H1 (cell line): ENCODE measurements around the gene ARID5B. TPM values are rescaled to one million over a fixed set of nuclear protein-coding genes. Genes with fewer than 3 reads are reported as not detected.

ENCODE experiments used
- CTCF ChIA-PET: fragments of 300-600 bp; sonication (Branson Sonifier 250); formaldehyde crosslinking; loops from one replicate; lab custom pipeline; 2021; ENCODE audit not compliant: partially characterized antibody; lab: Charles Lee
- POLR2A ChIA-PET: fragments of 300-600 bp; sonication (Branson Sonifier 250); formaldehyde crosslinking; loops from one replicate; lab custom pipeline; 2021; ENCODE audit warnings: inconsistent platforms; ENCODE audit not compliant: partially characterized antibody; lab: Charles Lee
- DNase-seq, 2 experiments: peaks; one replicate each; pipeline versions ENCODE4 v3.0.0 to v3.0.0-alpha.2; 2010 to 2022; ENCODE audit warnings: low spot score in 2 of 2, low read depth in 1 of 2, mixed read lengths in 1 of 2
- FAIRE-seq: peaks from 2 replicates; lab custom pipeline; 2011; peaks lifted over from hg19 to GRCh38; lab: Jason Lieb, UNC
- H2AFZ ChIP-seq: 2 replicates; pipeline ENCODE4 v1.8.1; 2012; ENCODE audit warnings: low read length, inconsistent platforms
- H2AK5ac ChIP-seq: 2 replicates; pipeline ENCODE4 v1.6.1; 2013; ENCODE audit warnings: low read depth, low read length
- H2BK120ac ChIP-seq: replicated peaks from 2 replicates; pipeline ENCODE3; 2013; ENCODE audit warnings: low read depth, low read length, inconsistent platforms
- H2BK12ac ChIP-seq: 2 replicates; pipeline ENCODE4 v1.6.1; 2013; ENCODE audit warnings: low read depth, low read length
- H2BK15ac ChIP-seq: 2 replicates; pipeline ENCODE4 v1.6.1; 2013; ENCODE audit warnings: low read length
- H2BK20ac ChIP-seq: 2 replicates; pipeline ENCODE4 v1.6.1; 2013; ENCODE audit warnings: low read length
- H2BK5ac ChIP-seq: 2 replicates; pipeline ENCODE4 v1.6.1; 2013; ENCODE audit warnings: low read depth, low read length
- H3K14ac ChIP-seq: 2 replicates; pipeline ENCODE4 v1.6.1; 2013; ENCODE audit warnings: inconsistent platforms; ENCODE audit not compliant: insufficient read length
- H3K18ac ChIP-seq: 2 replicates; pipeline ENCODE4 v1.6.1; 2013; ENCODE audit warnings: low read length; ENCODE audit errors: extremely low read depth
- H3K23ac ChIP-seq: 2 replicates; pipeline ENCODE4 v1.6.1; 2013; ENCODE audit warnings: inconsistent platforms; ENCODE audit not compliant: insufficient read length
- H3K23me2 ChIP-seq: 2 replicates; pipeline ENCODE4 v1.6.1; 2013; ENCODE audit warnings: low read depth, low read length
- H3K27ac ChIP-seq: 2 replicates; pipeline ENCODE4 v1.6.1; 2011; ENCODE audit warnings: low read depth, low read length, inconsistent platforms
- H3K27me3 ChIP-seq, 4 experiments: replicated peaks in 1 of 4; 1 replicate in 1 of 4; 2 replicates in 3 of 4; pipeline versions ENCODE4 v1.6.1 to v1.8.1; 2011 to 2013; ENCODE audit warnings: low read length in 3 of 4, mild to moderate bottlenecking in 3 of 4, inconsistent platforms in 2 of 4, mixed read lengths in 2 of 4, moderate library complexity in 1 of 4; ENCODE audit not compliant: control insufficient read depth in 3 of 4, insufficient read depth in 3 of 4; ENCODE audit errors: extremely low read depth in 1 of 4
- H3K36me3 ChIP-seq, 4 experiments: 2 replicates each; pipeline versions ENCODE4 v1.6.1 to v1.8.1; 2011 to 2013; ENCODE audit warnings: mild to moderate bottlenecking in 4 of 4, low read length in 3 of 4, moderate library complexity in 2 of 4, control low read depth in 1 of 4, inconsistent platforms in 1 of 4; ENCODE audit not compliant: insufficient read depth in 4 of 4, control insufficient read depth in 2 of 4
- H3K4ac ChIP-seq: replicated peaks from 2 replicates; pipeline ENCODE3; 2013; ENCODE audit warnings: low read length, low read depth, mixed read lengths, inconsistent platforms; ENCODE audit not compliant: insufficient read length
- H3K4me1 ChIP-seq, 4 experiments: replicated peaks in 1 of 4; 1 replicate in 1 of 4; 2 replicates in 3 of 4; pipeline versions ENCODE4 v1.6.1 to v1.8.1; 2011 to 2013; ENCODE audit warnings: low read length in 3 of 4, inconsistent platforms in 2 of 4, mixed read lengths in 1 of 4; ENCODE audit not compliant: insufficient read depth in 4 of 4, control insufficient read depth in 3 of 4
- H3K4me2 ChIP-seq, 2 experiments: 2 replicates each; pipeline versions ENCODE4 v1.6.1 to v1.8.1; 2011 to 2013; ENCODE audit warnings: low read depth in 2 of 2, low read length in 2 of 2, control low read depth in 1 of 2, inconsistent platforms in 1 of 2, mild to moderate bottlenecking in 1 of 2; ENCODE audit not compliant: insufficient read depth in 1 of 2
- H3K4me3 ChIP-seq, 4 experiments: fragments of 200-600, 300-600 bp in 1 of 4; sonication (generic), shearing (Covaris generic), sonication (Bioruptor Twin) in 1 of 4; 2 replicates each; pipeline versions ENCODE4 v1.5.1 to v1.8.1; 2011 to 2016; ENCODE audit warnings: low read length in 4 of 4, low read depth in 3 of 4, control low read depth in 2 of 4, inconsistent platforms in 2 of 4, mild to moderate bottlenecking in 2 of 4, mixed read lengths in 1 of 4, moderate library complexity in 1 of 4; ENCODE audit not compliant: insufficient read depth in 2 of 4; ENCODE audit errors: extremely low read depth in 1 of 4
- H3K56ac ChIP-seq: replicated peaks from 2 replicates; pipeline ENCODE3; 2013; ENCODE audit warnings: low read depth, mild to moderate bottlenecking, mixed read lengths, low read length, inconsistent platforms; ENCODE audit not compliant: insufficient read length
- H3K79me1 ChIP-seq: 2 replicates; pipeline ENCODE4 v1.6.1; 2013; ENCODE audit warnings: low read depth, low read length, control low read depth
- H3K79me2 ChIP-seq, 2 experiments: 2 replicates each; pipeline versions ENCODE4 v1.6.1 to v1.8.1; 2012 to 2013; ENCODE audit warnings: low read length in 2 of 2, mild to moderate bottlenecking in 2 of 2, inconsistent platforms in 1 of 2; ENCODE audit not compliant: insufficient read depth in 2 of 2, control insufficient read depth in 1 of 2
- H3K9ac ChIP-seq, 4 experiments: replicated peaks in 1 of 4; 1 replicate in 1 of 4; 2 replicates in 3 of 4; pipeline versions ENCODE4 v1.6.1 to v1.8.1; 2011 to 2013; ENCODE audit warnings: low read depth in 3 of 4, low read length in 3 of 4, control low read depth in 2 of 4, mild to moderate bottlenecking in 2 of 4, moderate library complexity in 2 of 4, inconsistent platforms in 1 of 4; ENCODE audit errors: extremely low read depth in 1 of 4
- H3K9me3 ChIP-seq, 2 experiments: 2 replicates each; pipeline versions ENCODE4 v1.6.1 to v1.8.1; 2012 to 2013; ENCODE audit warnings: mild to moderate bottlenecking in 2 of 2, moderate library complexity in 2 of 2, control low read depth in 1 of 2, inconsistent platforms in 1 of 2, low read depth in 1 of 2, low read length in 1 of 2, mixed read lengths in 1 of 2; ENCODE audit not compliant: insufficient read depth in 2 of 2
- H4K20me1 ChIP-seq, 2 experiments: replicated peaks in 1 of 2; 2 replicates each; pipeline versions ENCODE3 to v1.8.1; 2011 to 2013; ENCODE audit warnings: inconsistent platforms in 2 of 2, low read length in 2 of 2, mild to moderate bottlenecking in 1 of 2; ENCODE audit not compliant: insufficient read depth in 2 of 2, control insufficient read depth in 1 of 2
- H4K5ac ChIP-seq: 2 replicates; pipeline ENCODE4 v1.6.1; 2013; ENCODE audit warnings: low read length, low read depth, mixed read lengths, inconsistent platforms; ENCODE audit not compliant: insufficient read length
- H4K8ac ChIP-seq: 2 replicates; pipeline ENCODE4 v1.8.0; 2013; ENCODE audit warnings: mild to moderate bottlenecking, moderate library complexity, low read length, inconsistent platforms; ENCODE audit not compliant: insufficient read depth; ENCODE audit errors: extremely low read depth
- H4K91ac ChIP-seq: replicated peaks from 2 replicates; pipeline ENCODE3; 2013; ENCODE audit warnings: low read length, mixed read lengths, inconsistent platforms; ENCODE audit not compliant: insufficient read length
- CREB1 ChIP-seq: IDR thresholded peaks from 2 replicates; pipeline ENCODE4 v1.6.1; 2012; ENCODE audit warnings: inconsistent platforms
- GABPA ChIP-seq: IDR thresholded peaks from 2 replicates; pipeline ENCODE4 v1.6.1; 2011; ENCODE audit warnings: mild to moderate bottlenecking, low read length, moderate library complexity, borderline replicate concordance; ENCODE audit not compliant: insufficient read depth
- GTF2F1 ChIP-seq: IDR thresholded peaks from 2 replicates; pipeline ENCODE4 v1.6.1; 2012; ENCODE audit warnings: low read depth, low read length, improper control_type of control experiment, borderline replicate concordance
- HDAC2 ChIP-seq, 2 experiments: fragments of 300-600 bp in 1 of 2; sonication (generic) in 1 of 2; IDR thresholded peaks; 2 replicates each; pipeline ENCODE4 v1.6.1; 2011 to 2012; ENCODE audit warnings: low read depth in 2 of 2, low read length in 2 of 2, mild to moderate bottlenecking in 2 of 2, moderate library complexity in 2 of 2, borderline replicate concordance in 1 of 2, inconsistent platforms in 1 of 2
- KDM4A ChIP-seq: IDR thresholded peaks from one replicate; pipeline ENCODE4 v1.7.1; 2012; ENCODE audit warnings: low read depth, mild to moderate bottlenecking, moderate library complexity, low read length, inconsistent platforms; ENCODE audit not compliant: severe bottlenecking
- NRF1 ChIP-seq: IDR thresholded peaks from 2 replicates; pipeline ENCODE4 v1.6.1; 2011; ENCODE audit warnings: mild to moderate bottlenecking, low read depth, low read length, improper control_type of control experiment
- TBP ChIP-seq: IDR thresholded peaks from 2 replicates; pipeline ENCODE4 v1.6.1; 2011; ENCODE audit warnings: low read depth, low read length, improper control_type of control experiment
- ZNF274 ChIP-seq: IDR thresholded peaks from 2 replicates; pipeline ENCODE4 v1.7.0; 2012; ENCODE audit warnings: low read length, borderline replicate concordance; ENCODE audit errors: extremely low read depth
- WGBS, 2 experiments: shearing (Covaris generic) in 1 of 2; methylation state at CpG; one replicate each; pipeline versions ENCODE4 v1.1.6 to v1.1.7; 2013 to 2015; ENCODE audit warnings: low lambda C conversion rate in 2 of 2, mixed read lengths in 2 of 2, inconsistent platforms in 1 of 2, low coverage in 1 of 2, missing lambda C conversion rate in 1 of 2; ENCODE audit not compliant: insufficient replicate concordance in 2 of 2, insufficient coverage in 1 of 2, insufficient read length in 1 of 2; ENCODE audit errors: extremely low coverage in 1 of 2, missing lambda C conversion rate in 1 of 2; 5-methylcytosine and 5-hydroxymethylcytosine counted together
- polyA plus RNA-seq, 7 experiments: library from polyadenylated mRNA; depleted of rRNA in 3 of 7; stranded (reverse) in 5 of 7; unstranded in 2 of 7; fragments of >200 nt in 5 of 7; fragments of 200-250 nt in 2 of 7; gene quantifications; 1 replicate in 5 of 7; 2 replicates in 1 of 7; 4 replicates in 1 of 7; pipeline versions ENCODE4 v1.2.1 to v1.2.3, GENCODE V29; 2011 to 2013; ENCODE audit warnings: missing spikeins in 2 of 7, mixed read lengths in 2 of 7
- total RNA-seq: library from RNA; stranded (reverse); fragmentation: NEBNext Ultra II Directional; extraction: Animal tissue kit (Norgen Biotek cat#: 25700); gene quantifications from 2 replicates; pipeline ENCODE4 v1.2.1, GENCODE V29; 2021
- TF ChIP-seq, protein P1 (sequence below): IDR thresholded peaks from 2 replicates; pipeline ENCODE4 v1.6.1; 2011; ENCODE audit warnings: low read length, improper control_type of control experiment

The ARID5B gene
- total and polyA plus RNA-seq, 2 of the 8 experiments (the other 6 are each of a cell fraction or from before 2014, with no cell fraction given), result 0.21 to 1.1 TPM

DNA sequence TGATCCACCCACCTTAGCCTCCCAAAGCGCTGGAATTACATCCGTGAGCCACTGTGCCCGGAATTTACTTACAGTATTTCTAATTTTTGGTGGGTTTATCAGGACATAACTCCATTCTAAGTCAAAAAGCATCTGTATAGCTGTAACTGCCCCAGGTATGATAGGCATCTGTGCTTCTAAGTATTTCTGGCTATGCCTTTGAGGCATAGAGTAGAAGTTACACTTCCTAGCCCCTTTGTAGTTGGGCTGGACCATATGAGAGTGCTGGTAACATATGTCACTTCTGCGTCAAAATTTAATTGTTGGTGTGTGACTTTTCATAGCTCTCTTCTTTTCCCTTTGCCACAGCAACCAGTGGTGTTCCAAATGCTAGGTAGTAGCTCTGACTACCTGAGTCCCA, 213.8 kb downstream of the ARID5B start:
- H2AFZ ChIP-seq, result no peak overlapping the region
- no peak for DNase-seq
- no peak overlapping the region for H3K18ac ChIP-seq
- no peak overlapping the region for H3K23ac ChIP-seq
- no peak overlapping the region for H3K27ac ChIP-seq
- no peaks in the 10 kb centered on the region for H3K9me3 ChIP-seq
- H3K36me3 ChIP-seq, result no peaks in the 10 kb centered on the region
- H2BK5ac ChIP-seq, result no peak overlapping the region
- no peak overlapping the region for H2BK120ac ChIP-seq
- no peak overlapping the region for H3K14ac ChIP-seq
- H3K4ac ChIP-seq, result no peak overlapping the region
- no peak overlapping the region for H3K56ac ChIP-seq
- H3K9ac ChIP-seq, result no peak overlapping the region
- H3K4me2 ChIP-seq, result no peak overlapping the region
- whole genome bisulfite sequencing, 2 experiments, result 89% methylated on average over 4 of the region's 4 CpGs; no CpG with 5 or more reads in 1 of the 2 experiments
- no peak overlapping the region for H4K91ac ChIP-seq
- H2BK12ac ChIP-seq, result no peak overlapping the region
- FAIRE-seq, result no peak
- no peak overlapping the region for H4K8ac ChIP-seq
- TF ChIP-seq CREB1 (no peak), TBP (no peak), GABPA (no peak), NRF1 (no peak), KDM4A (no peak), GTF2F1 (no peak), HDAC2 (IDR thresholded peaks at IDR 0.05; ENCODE audit: borderline replicate concordance in 1 of 2, low read depth in 2 of 2, low read length in 2 of 2) (no peak), ZNF274 (no peak)
- TF ChIP-seq, protein P1, sequence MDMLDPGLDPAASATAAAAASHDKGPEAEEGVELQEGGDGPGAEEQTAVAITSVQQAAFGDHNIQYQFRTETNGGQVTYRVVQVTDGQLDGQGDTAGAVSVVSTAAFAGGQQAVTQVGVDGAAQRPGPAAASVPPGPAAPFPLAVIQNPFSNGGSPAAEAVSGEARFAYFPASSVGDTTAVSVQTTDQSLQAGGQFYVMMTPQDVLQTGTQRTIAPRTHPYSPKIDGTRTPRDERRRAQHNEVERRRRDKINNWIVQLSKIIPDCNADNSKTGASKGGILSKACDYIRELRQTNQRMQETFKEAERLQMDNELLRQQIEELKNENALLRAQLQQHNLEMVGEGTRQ, result no peak
- no peaks in the 10 kb centered on the region for H3K27me3 ChIP-seq
- H3K4me1 ChIP-seq, result 0 out of 7 replicates have a peak, but pooled peaks cover 0 to 2% (median 0%) of the 10 kb centered on the region in 4 experiments
- H3K4me3 ChIP-seq, result no peak overlapping the region
- no peak overlapping the region for H4K5ac ChIP-seq
- no peak overlapping the region for H2BK15ac ChIP-seq
- H3K79me1 ChIP-seq, result no peaks in the 10 kb centered on the region
- POLR2A ChIA-PET, result no interaction called here
- H3K79me2 ChIP-seq, result no peaks in the 10 kb centered on the region
- H4K20me1 ChIP-seq, result no peaks in the 10 kb centered on the region
- H3K23me2 ChIP-seq, result no peaks in the 10 kb centered on the region
- CTCF ChIA-PET, result interaction anchor here (0.5 to 0.9 kb wide), 2 partner anchors 11 to 19 kb away, joined by 3 to 5 read pairs; no protein-coding TSS in a partner anchor
- no peak overlapping the region for H2AK5ac ChIP-seq
- no peak overlapping the region for H2BK20ac ChIP-seq
